ENCODE results near the gene SREBF2. TPM values are rescaled to one million over a fixed set of nuclear protein-coding genes. Genes with fewer than 3 reads are reported as not detected.

Gene SREBF2
- polyA plus RNA-seq, 3 donors, result 22.2 to 25.1 (median 24.5) TPM

- Histone ChIP-seq H2AFZ (ENCODE audit: insufficient read depth, low read depth, low read length, poor library complexity, severe bottlenecking) (no peak overlapping the region), H3K36me3 (replicated peaks in 1 of 2; ENCODE audit: control insufficient read depth in 1 of 2, insufficient read depth in 2 of 2, low read length in 2 of 2) (no peaks in the 10 kb centered on the region), H3K4me3 (replicated peaks in 1 of 3; ENCODE audit: low read depth in 2 of 3, low read length in 3 of 3) (no peak overlapping the region), H3K9me3 (replicated peaks in 1 of 2; ENCODE audit: control insufficient read depth in 1 of 2, insufficient read depth in 1 of 2, low read length in 2 of 2) (no peaks in the 10 kb centered on the region), H4K20me1 (ENCODE audit: insufficient read depth, low read length) (no peaks in the 10 kb centered on the region), H3K79me2 (ENCODE audit: insufficient read depth, low read length) (no peaks in the 10 kb centered on the region), H3K27me3 (ENCODE audit: control insufficient read depth in 2 of 2, insufficient read depth in 2 of 2, low read length in 2 of 2) (peaks cover 8 to 30% of the 10 kb centered on the region in 2 donors), H3K4me1 (ENCODE audit: control insufficient read depth in 1 of 2, insufficient read depth in 2 of 2, low read length in 2 of 2) (peaks cover 5 to 14% of the 10 kb centered on the region in 2 donors), H3K9ac (ENCODE audit: insufficient read depth, low read length, poor library complexity, severe bottlenecking) (no peak overlapping the region), H3K4me2 (replicated peaks; ENCODE audit: extremely low read depth, low read length, poor library complexity, severe bottlenecking) (no peak overlapping the region), H3K27ac (ENCODE audit: low read depth in 1 of 2, low read length in 2 of 2) (no peak overlapping the region)
- no peak for DNase-seq
- Mint-ChIP-seq H3K36me3 (peaks cover 3 to 4% of the 10 kb centered on the region in 2 donors), H3K27me3 (ENCODE audit: low read depth in 3 of 3) (peaks cover 33 to 54% (median 41%) of the 10 kb centered on the region in 3 donors), H3K27ac (no peak overlapping the region), H3K4me1 (peaks cover 6% of the 10 kb centered on the region), H3K9me3 (peaks cover 0 to 18% (median 8%) of the 10 kb centered on the region in 7 donors), H3K4me3 (no peak overlapping the region)
- 84% methylated on average over 9 of the region's 14 CpGs for WGBS (ENCODE audit: insufficient coverage)
- no peak for TF ChIP-seq CTCF (IDR thresholded peaks at IDR 0.05)
- intact Hi-C loops (cut with micrococcal nuclease), result no loop called here
These were observed 95.9 kb downstream of the SREBF2 start for GRCh38 chr22:41928593-41929417.

GRCh38 chr22:41929418-41929810, 96.5 kb downstream of the SREBF2 start:
- H3K36me3 ChIP-seq (replicated peaks in 1 of 2; ENCODE audit: control insufficient read depth in 1 of 2, insufficient read depth in 2 of 2, low read length in 2 of 2), result no peaks in the 10 kb centered on the region
- H3K4me2 ChIP-seq (replicated peaks; ENCODE audit: extremely low read depth, low read length, poor library complexity, severe bottlenecking), result no peak overlapping the region
- H3K27me3 ChIP-seq (ENCODE audit: control insufficient read depth in 2 of 2, insufficient read depth in 2 of 2, low read length in 2 of 2), result peaks cover 8 to 30% of the 10 kb centered on the region in 2 donors
- H3K4me3 Mint-ChIP-seq, result no peak overlapping the region
- H3K4me3 ChIP-seq (replicated peaks in 1 of 3; ENCODE audit: low read depth in 2 of 3, low read length in 3 of 3), result no peak overlapping the region
- H3K9ac ChIP-seq (ENCODE audit: insufficient read depth, low read length, poor library complexity, severe bottlenecking), result no peak overlapping the region
- 88% methylated on average over 7 of the region's 8 CpGs for WGBS (ENCODE audit: insufficient coverage)
- DNase-seq, result no peak
- H3K9me3 Mint-ChIP-seq, result peaks cover 0 to 18% (median 8%) of the 10 kb centered on the region in 7 donors
- peaks cover 9% of the 10 kb centered on the region for H3K4me1 Mint-ChIP-seq
- no peak overlapping the region for H3K27ac ChIP-seq (ENCODE audit: low read depth in 1 of 2, low read length in 2 of 2)
- no peak overlapping the region for H3K27ac Mint-ChIP-seq
- peaks cover 5 to 14% of the 10 kb centered on the region in 2 donors for H3K4me1 ChIP-seq (ENCODE audit: control insufficient read depth in 1 of 2, insufficient read depth in 2 of 2, low read length in 2 of 2)
- H4K20me1 ChIP-seq (ENCODE audit: insufficient read depth, low read length), result no peaks in the 10 kb centered on the region
- intact Hi-C loops (cut with micrococcal nuclease), result no loop called here
- H3K9me3 ChIP-seq (replicated peaks in 1 of 2; ENCODE audit: control insufficient read depth in 1 of 2, insufficient read depth in 1 of 2, low read length in 2 of 2), result no peaks in the 10 kb centered on the region
- no peaks in the 10 kb centered on the region for H3K79me2 ChIP-seq (ENCODE audit: insufficient read depth, low read length)
- H2AFZ ChIP-seq (ENCODE audit: insufficient read depth, low read depth, low read length, poor library complexity, severe bottlenecking), result no peak overlapping the region
- no peak for TF ChIP-seq CTCF (IDR thresholded peaks at IDR 0.05)
- H3K36me3 Mint-ChIP-seq, result peaks cover 3 to 4% of the 10 kb centered on the region in 2 donors
- peaks cover 30 to 49% (median 36%) of the 10 kb centered on the region in 3 donors for H3K27me3 Mint-ChIP-seq (ENCODE audit: low read depth in 3 of 3)

Measured in CD14-positive monocyte (primary cell).